ENCODE results near the gene TMEM170B. TPM values are rescaled to one million over a fixed set of nuclear protein-coding genes. Genes with fewer than 3 reads are reported as not detected.

The TMEM170B gene
- total and polyA plus RNA-seq, 9 of the 15 experiments (the other 6 are each of a cell fraction or from before 2014, with no cell fraction given) = 0.03 to 0.11 (median 0.07) TPM

GRCh38 chr6:11532097-11532496 lies 5.5 kb upstream of the TMEM170B start:
- CTCF ChIA-PET (ENCODE audit: low intra/inter-chr PET ratio) = no interaction called here
- intact Hi-C loops (cut with micrococcal nuclease) (no loop called here), in situ Hi-C loops (cut with MboI) (no loop called here)
- no peaks in the 10 kb centered on the region for H3K79me2 ChIP-seq (ENCODE audit: control insufficient read depth, insufficient read depth, low read length)
- H3K27ac ChIP-seq (ENCODE audit: extremely low read depth, low read depth, low read length) = no peak overlapping the region
- H4K20me1 ChIP-seq (replicated peaks; ENCODE audit: control insufficient read depth, insufficient read depth, low read length) = no peaks in the 10 kb centered on the region
- ATAC-seq (no peak), DNase-seq (ENCODE audit: extremely low read depth in 1 of 4, low spot score in 3 of 4) (no peak), FAIRE-seq (no peak)
- H3K9ac ChIP-seq (ENCODE audit: insufficient read depth in 1 of 2, low read depth in 2 of 2, low read length in 2 of 2) = no peak overlapping the region
- H3K9me3 ChIP-seq (replicated peaks; ENCODE audit: control insufficient read depth, insufficient read depth, low read depth, low read length) = no peaks in the 10 kb centered on the region
- no peak overlapping the region for H2AFZ ChIP-seq (ENCODE audit: low read depth, low read length)
- H3K36me3 ChIP-seq (ENCODE audit: control insufficient read depth, insufficient read depth, low read length) = no peaks in the 10 kb centered on the region
- 2% methylated on average over 3 of the region's 3 CpGs for WGBS (ENCODE audit: insufficient coverage, low coverage, missing lambda C conversion rate)
- no peak overlapping the region for H3K4me2 ChIP-seq (ENCODE audit: insufficient read depth, low read length)
- POLR2A ChIA-PET = interaction anchor here (0.6 to 0.9 kb wide), 2 partner anchors 27 to 32 kb away, joined by 3 read pairs; no protein-coding TSS in a partner anchor
- no peak overlapping the region for H3K4me3 ChIP-seq
- H3K4me1 ChIP-seq (replicated peaks in 1 of 2; ENCODE audit: control insufficient read depth in 2 of 2, insufficient read depth in 2 of 2, low read length in 2 of 2) = peaks cover 0 to 5% of the 10 kb centered on the region in 2 experiments; a peak in 3 of 5 replicates
- H3K27me3 ChIP-seq (ENCODE audit: control insufficient read depth in 2 of 2, insufficient read depth in 2 of 2, low read length in 2 of 2) = no peaks in the 10 kb centered on the region
- no peaks in the 10 kb centered on the region for H3K9me1 ChIP-seq (ENCODE audit: control insufficient read depth, insufficient read depth, low read length)
- no TSS peak for BruUV-seq (replicated peaks)
- TF ChIP-seq C11orf30 (IDR thresholded peaks at IDR 0.05; ENCODE audit: low read depth) (no peak), RREB1 (CRISPR knock-in tag; IDR thresholded peaks at IDR 0.05) (no peak), POLR2B (IDR thresholded peaks at IDR 0.05; ENCODE audit: low read depth, partially characterized antibody) (no peak), HDGF (IDR thresholded peaks at IDR 0.05) (no peak), ZNF592 (IDR thresholded peaks at IDR 0.05) (no peak), ZNF354B (CRISPR knock-in tag; IDR thresholded peaks at IDR 0.05) (no peak), MLX (CRISPR knock-in tag; conservative IDR thresholded peaks at IDR 0.05) (no peak), ZC3H8 (IDR thresholded peaks at IDR 0.05) (no peak), CTCFL (IDR thresholded peaks at IDR 0.05; ENCODE audit: borderline replicate concordance, insufficient read depth, low read depth, low read length, poor library complexity, severe bottlenecking) (no peak), ZNF644 (tag; IDR thresholded peaks at IDR 0.05; ENCODE audit: low read depth) (no peak)

Measured in K562 (cell line).